Measurements from ENCODE around the gene SERPINE3.

- no peak for TF ChIP-seq CTCF (IDR thresholded peaks at IDR 0.05)
- TF ChIP-seq POLR2A (IDR thresholded peaks at IDR 0.05): no peak
Measured at GRCh38 chr13:51332566-51333361, 6.7 kb upstream of the SERPINE3 start.

Data from testis (tissue), 2 donors.